SK-N-SH (cell line): ENCODE data around the gene CCSER1. TPM values are rescaled to one million over a fixed set of nuclear protein-coding genes. Genes with fewer than 3 reads are reported as not detected.
A peak's percentile ranks its signal among the peaks of the same experiment; 100 is the strongest.

Experiments used
- CTCF ChIA-PET: fragments of 300-600, 350-600 bp; formaldehyde crosslinking; extraction: SDS; loops from one replicate; lab custom pipeline; 2021; lab: Yijun Ruan, JAX
- POLR2A ChIA-PET: fragments of 350-600 bp; sonication (Branson Sonifier 250); formaldehyde crosslinking; extraction: SDS; loops from one replicate; lab custom pipeline; 2020; ENCODE audit warnings: antibody characterized with exemption, inconsistent platforms; lab: Yijun Ruan, JAX
- DNase-seq: peaks from one replicate; pipeline ENCODE4 v3.0.0; 2012
- H2AFZ ChIP-seq: fragments of 200-600 bp; sonication (generic); 2 replicates; pipeline ENCODE4 v1.8.1; 2016; ENCODE audit warnings: antibody characterized with exemption, mild to moderate bottlenecking, low read depth
- H3F3A ChIP-seq: fragments of 200-600 bp; sonication (generic); replicated peaks from 2 replicates; pipeline ENCODE3; 2016; ENCODE audit warnings: antibody characterized with exemption, mild to moderate bottlenecking; ENCODE audit not compliant: insufficient read depth
- H3K27ac ChIP-seq, 2 experiments: fragments of 200-500 bp in 1 of 2; fragments of 200-600 bp in 1 of 2; sonication (Bioruptor generic) in 1 of 2; sonication (generic), shearing (Covaris generic) in 1 of 2; 2 replicates each; pipeline versions ENCODE4 v1.5.1 to v1.6.1; 2014 to 2016; ENCODE audit warnings: low read depth in 2 of 2, inconsistent platforms in 1 of 2, low read length in 1 of 2, mild to moderate bottlenecking in 1 of 2, mixed read lengths in 1 of 2
- H3K27me3 ChIP-seq: fragments of 200-600 bp; sonication (generic), shearing (Covaris generic); 2 replicates; pipeline ENCODE4 v1.6.1; 2016; ENCODE audit warnings: mixed run types; ENCODE audit not compliant: insufficient read depth
- H3K36me3 ChIP-seq, 2 experiments: fragments of 200-500 bp in 1 of 2; fragments of 200-600 bp in 1 of 2; sonication (Bioruptor generic) in 1 of 2; sonication (generic) in 1 of 2; replicated peaks in 1 of 2; 2 replicates each; pipeline versions ENCODE3 to v1.5.1; 2014 to 2016; ENCODE audit warnings: low read length in 1 of 2, mild to moderate bottlenecking in 1 of 2; ENCODE audit not compliant: insufficient read depth in 2 of 2, control insufficient read depth in 1 of 2
- H3K4me1 ChIP-seq, 2 experiments: fragments of 200-500 bp in 1 of 2; fragments of 200-600 bp in 1 of 2; sonication (Bioruptor generic) in 1 of 2; sonication (generic), shearing (Covaris generic) in 1 of 2; 2 replicates each; pipeline versions ENCODE4 v1.5.1 to v1.6.1; 2014 to 2016; ENCODE audit warnings: low read depth in 1 of 2, low read length in 1 of 2, mixed run types in 1 of 2; ENCODE audit not compliant: insufficient read depth in 2 of 2, control insufficient read depth in 1 of 2
- H3K4me2 ChIP-seq: fragments of 200-600 bp; sonication (generic), shearing (Covaris generic); 2 replicates; pipeline ENCODE4 v1.6.1; 2017; ENCODE audit warnings: mixed run types
- H3K4me3 ChIP-seq, 2 experiments: fragments of 200-500 bp in 1 of 2; fragments of 200-600 bp in 1 of 2; sonication (Bioruptor generic) in 1 of 2; sonication (generic), shearing (Covaris generic) in 1 of 2; 2 replicates each; pipeline versions ENCODE4 v1.5.1 to v1.8.1; 2014 to 2016; ENCODE audit warnings: low read depth in 2 of 2, inconsistent platforms in 1 of 2, low read length in 1 of 2, mild to moderate bottlenecking in 1 of 2, mixed read lengths in 1 of 2, moderate library complexity in 1 of 2
- H3K79me2 ChIP-seq: fragments of 200-600 bp; sonication (generic); 2 replicates; pipeline ENCODE4 v1.8.1; 2017; ENCODE audit warnings: mild to moderate bottlenecking; ENCODE audit not compliant: insufficient read depth
- H3K9ac ChIP-seq: fragments of 200-600 bp; sonication (generic); 2 replicates; pipeline ENCODE4 v1.6.1; 2017; ENCODE audit warnings: mixed run types
- H3K9me2 ChIP-seq: fragments of 200-600 bp; sonication (generic); 2 replicates; pipeline ENCODE4 v1.6.1; 2017; ENCODE audit warnings: mixed run types
- H3K9me3 ChIP-seq: fragments of 200-600 bp; sonication (generic); 2 replicates; pipeline ENCODE4 v1.6.1; 2017; ENCODE audit warnings: mixed run types, mild to moderate bottlenecking, moderate library complexity
- H4K20me1 ChIP-seq: fragments of 200-600 bp; sonication (generic); 2 replicates; pipeline ENCODE4 v1.6.1; 2017; ENCODE audit warnings: mild to moderate bottlenecking, mixed run types; ENCODE audit not compliant: insufficient read depth
- CHD2 ChIP-seq: fragments of 150-350 bp; IDR thresholded peaks from 2 replicates; pipeline ENCODE4 v1.6.1; 2018; ENCODE audit warnings: low read length; ENCODE audit not compliant: partially characterized antibody
- ELF1 ChIP-seq: IDR thresholded peaks from 2 replicates; pipeline ENCODE4 v1.4.0; 2012
- EP300 ChIP-seq, 2 experiments: IDR thresholded peaks; 2 replicates each; pipeline versions ENCODE4 v1.4.0 to v1.6.1; 2012; ENCODE audit warnings: borderline replicate concordance in 1 of 2, low read depth in 1 of 2, low read length in 1 of 2
- EZH2phosphoT487 ChIP-seq: fragments of 200-600 bp; sonication (generic); IDR thresholded peaks from 2 replicates; pipeline ENCODE4 v1.6.1; 2017; ENCODE audit warnings: low read depth, mixed run types, mild to moderate bottlenecking, antibody characterized with exemption, moderate library complexity, borderline replicate concordance
- FOSL2 ChIP-seq: IDR thresholded peaks from 2 replicates; pipeline ENCODE4 v1.4.0; 2012; ENCODE audit warnings: low read depth, mild to moderate bottlenecking, moderate library complexity, borderline replicate concordance
- FOXJ3 ChIP-seq: sonication (generic); formaldehyde crosslinking; IDR thresholded peaks from 2 replicates; pipeline ENCODE4 v1.5.1; 2020; ENCODE audit warnings: mild to moderate bottlenecking, missing genetic modification reagents
- FOXM1 ChIP-seq: IDR thresholded peaks from 2 replicates; pipeline ENCODE4 v1.4.0; 2012; ENCODE audit warnings: low read depth, mild to moderate bottlenecking
- GABPA ChIP-seq: IDR thresholded peaks from 2 replicates; pipeline ENCODE4 v1.4.0; 2012; ENCODE audit warnings: low read depth, mild to moderate bottlenecking
- GATA2 ChIP-seq: sonication (generic); formaldehyde crosslinking; IDR thresholded peaks from 2 replicates; pipeline ENCODE4 v1.5.0; 2020; ENCODE audit warnings: mild to moderate bottlenecking, missing genetic modification reagents
- JUND ChIP-seq: IDR thresholded peaks from 2 replicates; pipeline ENCODE4 v1.4.0; 2012
- MXI1 ChIP-seq: IDR thresholded peaks from 2 replicates; pipeline ENCODE4 v1.6.1; 2012; ENCODE audit warnings: mild to moderate bottlenecking, low read depth, low read length, improper control_type of control experiment
- NFIC ChIP-seq: IDR thresholded peaks from 2 replicates; pipeline ENCODE4 v1.4.0; 2012; ENCODE audit warnings: borderline replicate concordance
- NRF1 ChIP-seq: IDR thresholded peaks from 2 replicates; pipeline ENCODE4 v1.6.1; 2012; ENCODE audit warnings: low read depth, mild to moderate bottlenecking, low read length
- POLR2AphosphoS5 ChIP-seq: IDR thresholded peaks from 2 replicates; pipeline ENCODE4 v1.6.1; 2012; ENCODE audit warnings: low read depth, low read length
- RAD21 ChIP-seq: IDR thresholded peaks from 2 replicates; pipeline ENCODE4 v1.6.1; 2012; ENCODE audit warnings: mild to moderate bottlenecking, low read length
- RCOR1 ChIP-seq: fragments of 150-350 bp; IDR thresholded peaks from 2 replicates; pipeline ENCODE4 v1.6.1; 2017; ENCODE audit warnings: antibody characterized with exemption, low read length
- RXRA ChIP-seq: IDR thresholded peaks from 2 replicates; pipeline ENCODE4 v1.4.0; 2012; ENCODE audit warnings: low read depth, mild to moderate bottlenecking, borderline replicate concordance
- SIN3A ChIP-seq: IDR thresholded peaks from 2 replicates; pipeline ENCODE4 v1.6.1; 2012; ENCODE audit warnings: low read depth, mild to moderate bottlenecking, low read length, moderate library complexity, borderline replicate concordance
- SMC3 ChIP-seq: IDR thresholded peaks from 2 replicates; pipeline ENCODE4 v1.6.1; 2012; ENCODE audit warnings: low read depth, low read length, improper control_type of control experiment
- TAF1 ChIP-seq: IDR thresholded peaks from 2 replicates; pipeline ENCODE4 v1.6.1; 2012; ENCODE audit warnings: low read depth, mild to moderate bottlenecking, low read length, moderate library complexity, borderline replicate concordance
- TCF12 ChIP-seq: IDR thresholded peaks from 2 replicates; pipeline ENCODE4 v1.4.0; 2012
- YY1 ChIP-seq: IDR thresholded peaks from 2 replicates; pipeline ENCODE4 v1.4.0; 2012; ENCODE audit warnings: low read depth, mild to moderate bottlenecking
- WGBS: methylation state at CpG from one replicate; pipeline ENCODE4 v1.1.6; 2017; ENCODE audit warnings: low lambda C conversion rate; 5-methylcytosine and 5-hydroxymethylcytosine counted together
- polyA plus RNA-seq, 3 experiments: library from polyadenylated mRNA; depleted of rRNA; stranded (reverse); fragments of >200 nt; gene quantifications; 2 replicates each; pipeline ENCODE4 v1.2.3, GENCODE V29; 2012
- TF ChIP-seq, protein P1 (sequence below): fragments of 150-350 bp; IDR thresholded peaks from 2 replicates; pipeline ENCODE4 v1.6.1; 2017; ENCODE audit warnings: antibody characterized with exemption, low read length, low read depth, borderline replicate concordance
- TF ChIP-seq, protein P2 (sequence below): IDR thresholded peaks from 2 replicates; pipeline ENCODE4 v1.4.0; 2012; ENCODE audit warnings: low read depth, borderline replicate concordance
- TF ChIP-seq, protein P3 (sequence below): IDR thresholded peaks from 2 replicates; pipeline ENCODE4; 2012
- TF ChIP-seq, protein P4 (sequence below): IDR thresholded peaks from 2 replicates; pipeline ENCODE4 v1.4.0; 2012; ENCODE audit warnings: low read depth
- TF ChIP-seq, protein P5 (sequence below): IDR thresholded peaks from 2 replicates; pipeline ENCODE4 v1.4.0; 2012; ENCODE audit warnings: low read depth, borderline replicate concordance

Gene CCSER1
- polyA plus RNA-seq, 1 of the 3 experiments (the other 2 are of a cell fraction), result 0.05 TPM

DNA sequence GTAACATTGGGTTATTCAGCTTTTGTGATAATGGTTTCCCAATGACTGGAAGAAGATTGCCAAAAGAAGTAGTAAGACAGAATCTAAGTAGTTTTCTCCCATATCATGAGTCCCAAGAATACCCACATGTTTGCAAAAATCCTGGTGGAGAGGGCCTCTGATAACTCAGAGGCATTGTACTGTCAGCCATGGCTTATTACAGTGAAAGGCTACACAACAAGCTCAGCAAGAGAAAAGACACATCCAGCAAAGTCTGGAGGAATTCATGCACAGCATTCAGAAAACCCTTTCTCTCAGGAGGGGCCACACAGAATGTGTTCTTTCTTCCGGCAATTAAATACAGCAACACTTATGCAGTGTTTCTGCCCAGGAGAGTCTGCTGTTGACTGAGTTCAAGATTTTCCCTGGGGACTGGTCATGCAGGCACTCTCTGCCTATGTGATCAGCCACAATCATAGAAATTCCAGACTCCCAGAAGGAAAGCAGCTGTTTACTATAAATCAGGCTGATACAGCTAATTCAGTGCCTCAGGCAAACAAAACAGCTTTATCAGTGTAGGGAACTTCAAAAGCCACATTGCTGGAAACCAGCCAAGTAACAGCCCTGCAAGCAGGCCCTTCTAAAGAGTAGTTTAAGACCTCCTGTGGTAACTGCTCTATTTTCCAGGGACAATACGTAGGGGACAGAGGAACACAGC, 937.1 kb downstream of the CCSER1 start:
- Histone ChIP-seq H2AFZ (no peak overlapping the region), H3F3A (no peaks in the 10 kb centered on the region), H3K36me3 (no peaks in the 10 kb centered on the region), H3K4me1 (peaks cover 0 to 12% of the 10 kb centered on the region in 2 experiments; a peak in 2 of 4 replicates), H3K4me3 (no peak overlapping the region), H3K27me3 (no peaks in the 10 kb centered on the region), H3K9me2 (no peaks in the 10 kb centered on the region), H3K9ac (no peak overlapping the region), H4K20me1 (no peaks in the 10 kb centered on the region), H3K4me2 (no peak overlapping the region), H3K9me3 (no peaks in the 10 kb centered on the region), H3K79me2 (no peaks in the 10 kb centered on the region), H3K27ac (peak overlapping the region in 1 of 2 experiments; percentile 79; a peak in 2 of 4 replicates)
- CTCF ChIA-PET, result interaction anchor here (0.6 to 0.7 kb wide), 2 partner anchors 21 to 49 kb away, joined by 3 read pairs; no protein-coding TSS in a partner anchor
- peak; percentile 51 for DNase-seq
- POLR2A ChIA-PET, result no interaction called here
- WGBS, result 45% methylated on average over 2 of the region's 2 CpGs
- TF ChIP-seq SIN3A, result no peak
- TF ChIP-seq, protein P1, sequence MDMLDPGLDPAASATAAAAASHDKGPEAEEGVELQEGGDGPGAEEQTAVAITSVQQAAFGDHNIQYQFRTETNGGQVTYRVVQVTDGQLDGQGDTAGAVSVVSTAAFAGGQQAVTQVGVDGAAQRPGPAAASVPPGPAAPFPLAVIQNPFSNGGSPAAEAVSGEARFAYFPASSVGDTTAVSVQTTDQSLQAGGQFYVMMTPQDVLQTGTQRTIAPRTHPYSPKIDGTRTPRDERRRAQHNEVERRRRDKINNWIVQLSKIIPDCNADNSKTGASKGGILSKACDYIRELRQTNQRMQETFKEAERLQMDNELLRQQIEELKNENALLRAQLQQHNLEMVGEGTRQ, result no peak
- no peak; the same call in 1 of the 2 replicates for TF ChIP-seq RAD21
- no peak for TF ChIP-seq FOXM1
- TF ChIP-seq NRF1, result no peak
- peak; percentile 11; the same call in 1 of the 2 replicates for TF ChIP-seq MXI1
- peak; percentile 99 for TF ChIP-seq RCOR1
- no peak for TF ChIP-seq ELF1
- TF ChIP-seq EZH2phosphoT487, result no peak
- no peak for TF ChIP-seq FOSL2
- TF ChIP-seq, protein P2, sequence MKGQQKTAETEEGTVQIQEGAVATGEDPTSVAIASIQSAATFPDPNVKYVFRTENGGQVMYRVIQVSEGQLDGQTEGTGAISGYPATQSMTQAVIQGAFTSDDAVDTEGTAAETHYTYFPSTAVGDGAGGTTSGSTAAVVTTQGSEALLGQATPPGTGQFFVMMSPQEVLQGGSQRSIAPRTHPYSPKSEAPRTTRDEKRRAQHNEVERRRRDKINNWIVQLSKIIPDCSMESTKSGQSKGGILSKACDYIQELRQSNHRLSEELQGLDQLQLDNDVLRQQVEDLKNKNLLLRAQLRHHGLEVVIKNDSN, result no peak
- no peak for TF ChIP-seq SMC3
- TF ChIP-seq JUND, result no peak
- peak; percentile 99 for TF ChIP-seq GATA2 (CRISPR knock-in tag)
- TF ChIP-seq GABPA, result no peak
- peak; percentile 100 for TF ChIP-seq FOXJ3 (CRISPR knock-in tag)
- TF ChIP-seq, protein P3, sequence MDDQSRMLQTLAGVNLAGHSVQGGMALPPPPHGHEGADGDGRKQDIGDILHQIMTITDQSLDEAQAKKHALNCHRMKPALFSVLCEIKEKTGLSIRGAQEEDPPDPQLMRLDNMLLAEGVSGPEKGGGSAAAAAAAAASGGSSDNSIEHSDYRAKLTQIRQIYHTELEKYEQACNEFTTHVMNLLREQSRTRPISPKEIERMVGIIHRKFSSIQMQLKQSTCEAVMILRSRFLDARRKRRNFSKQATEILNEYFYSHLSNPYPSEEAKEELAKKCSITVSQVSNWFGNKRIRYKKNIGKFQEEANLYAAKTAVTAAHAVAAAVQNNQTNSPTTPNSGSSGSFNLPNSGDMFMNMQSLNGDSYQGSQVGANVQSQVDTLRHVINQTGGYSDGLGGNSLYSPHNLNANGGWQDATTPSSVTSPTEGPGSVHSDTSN, result no peak
- TF ChIP-seq, protein P4, sequence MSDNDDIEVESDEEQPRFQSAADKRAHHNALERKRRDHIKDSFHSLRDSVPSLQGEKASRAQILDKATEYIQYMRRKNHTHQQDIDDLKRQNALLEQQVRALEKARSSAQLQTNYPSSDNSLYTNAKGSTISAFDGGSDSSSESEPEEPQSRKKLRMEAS, result no peak
- peak; percentile 95 for TF ChIP-seq CHD2
- no peak for TF ChIP-seq TAF1
- TF ChIP-seq NFIC, result peak; percentile 58; the same call in 1 of the 2 replicates
- TF ChIP-seq YY1, result no peak
- TF ChIP-seq POLR2AphosphoS5, result peak; percentile 59; the same call in 1 of the 2 replicates
- TF ChIP-seq, protein P5, sequence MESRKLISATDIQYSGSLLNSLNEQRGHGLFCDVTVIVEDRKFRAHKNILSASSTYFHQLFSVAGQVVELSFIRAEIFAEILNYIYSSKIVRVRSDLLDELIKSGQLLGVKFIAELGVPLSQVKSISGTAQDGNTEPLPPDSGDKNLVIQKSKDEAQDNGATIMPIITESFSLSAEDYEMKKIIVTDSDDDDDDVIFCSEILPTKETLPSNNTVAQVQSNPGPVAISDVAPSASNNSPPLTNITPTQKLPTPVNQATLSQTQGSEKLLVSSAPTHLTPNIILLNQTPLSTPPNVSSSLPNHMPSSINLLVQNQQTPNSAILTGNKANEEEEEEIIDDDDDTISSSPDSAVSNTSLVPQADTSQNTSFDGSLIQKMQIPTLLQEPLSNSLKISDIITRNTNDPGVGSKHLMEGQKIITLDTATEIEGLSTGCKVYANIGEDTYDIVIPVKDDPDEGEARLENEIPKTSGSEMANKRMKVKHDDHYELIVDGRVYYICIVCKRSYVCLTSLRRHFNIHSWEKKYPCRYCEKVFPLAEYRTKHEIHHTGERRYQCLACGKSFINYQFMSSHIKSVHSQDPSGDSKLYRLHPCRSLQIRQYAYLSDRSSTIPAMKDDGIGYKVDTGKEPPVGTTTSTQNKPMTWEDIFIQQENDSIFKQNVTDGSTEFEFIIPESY, result no peak
- peak in 1 of 2 experiments; percentile 98; a peak in 2 of 4 replicates for TF ChIP-seq EP300 (IDR thresholded peaks at IDR 0.05; ENCODE audit: borderline replicate concordance in 1 of 2, low read depth in 1 of 2, low read length in 1 of 2)
- no peak for TF ChIP-seq RXRA
- TF ChIP-seq TCF12, result peak; percentile 71
